HFFc6 (cell line): ENCODE measurements around the gene RAB8B. TPM values are rescaled to one million over a fixed set of nuclear protein-coding genes. Genes with fewer than 3 reads are reported as not detected.

Source experiments
- DNase-seq: peaks from one replicate; pipeline ENCODE4 v3.0.0-alpha.2; 2018
- H3K27ac Mint-ChIP-seq: 2 replicates; pipeline ENCODE4 v1.8.0; 2020; ENCODE audit warnings: mild to moderate bottlenecking, mixed read lengths
- H3K27me3 Mint-ChIP-seq: 2 replicates; pipeline ENCODE4 v1.8.0; 2021; ENCODE audit warnings: mild to moderate bottlenecking, moderate library complexity, mixed read lengths; ENCODE audit not compliant: insufficient read depth
- H3K36me3 Mint-ChIP-seq: 2 replicates; pipeline ENCODE4 v1.8.0; 2021; ENCODE audit warnings: low read depth, mixed read lengths
- H3K4me1 Mint-ChIP-seq: 2 replicates; pipeline ENCODE4 v1.8.0; 2020; ENCODE audit warnings: low read depth, mixed read lengths
- H3K4me3 Mint-ChIP-seq: 2 replicates; pipeline ENCODE4 v1.8.0; 2020; ENCODE audit warnings: mild to moderate bottlenecking, moderate library complexity, mixed read lengths
- H3K9me3 Mint-ChIP-seq: 2 replicates; pipeline ENCODE4 v1.8.0; 2020; ENCODE audit warnings: mild to moderate bottlenecking, mixed read lengths
- CTCF ChIP-seq: fragments of 200-600 bp; sonication (generic); IDR thresholded peaks from 2 replicates; pipeline ENCODE4 v1.5.0; 2021; ENCODE audit warnings: antibody characterized with exemption, mild to moderate bottlenecking
- total RNA-seq, 6 experiments: library from RNA; stranded (reverse); fragmentation: NEBNext Ultra II Directional; extraction: Animal tissue kit (Norgen Biotek cat#: 25700); gene quantifications; 2 replicates in 1 of 6; 3 replicates in 5 of 6; pipeline ENCODE4 v1.2.3, GENCODE V29; 2021

The RAB8B gene
- total RNA-seq, 6 experiments from 2014 or later = 24.7 to 38.4 (median 33.2) TPM

GRCh38 chr15:63181648-63182047, 7.8 kb upstream of the RAB8B start:
- Mint-ChIP-seq H3K27me3 (no peaks in the 10 kb centered on the region; the same call in 1 of the 2 replicates), H3K27ac (no peak overlapping the region), H3K9me3 (no peaks in the 10 kb centered on the region), H3K4me3 (no peak overlapping the region), H3K4me1 (peaks cover 44% of the 10 kb centered on the region), H3K36me3 (no peaks in the 10 kb centered on the region)
- no peak for TF ChIP-seq CTCF
- DNase-seq = no peak

- no peak for TF ChIP-seq CTCF
- Mint-ChIP-seq H3K27ac (peak overlapping the region; percentile 75), H3K4me3 (no peak overlapping the region; the same call in 1 of the 2 replicates), H3K27me3 (peaks cover 2% of the 10 kb centered on the region; the same call in 1 of the 2 replicates), H3K9me3 (no peaks in the 10 kb centered on the region), H3K36me3 (no peaks in the 10 kb centered on the region), H3K4me1 (peaks cover 50% of the 10 kb centered on the region)
- DNase-seq = no peak
Observed at GRCh38 chr15:63185206-63185605, 4.2 kb upstream of the RAB8B start.

GRCh38 chr15:63186065-63186464, 3.3 kb upstream of the RAB8B start:
- H3K36me3 Mint-ChIP-seq = no peaks in the 10 kb centered on the region
- H3K27me3 Mint-ChIP-seq = peaks cover 2% of the 10 kb centered on the region; the same call in 1 of the 2 replicates
- H3K9me3 Mint-ChIP-seq = no peaks in the 10 kb centered on the region
- H3K27ac Mint-ChIP-seq = peak overlapping the region; percentile 86
- DNase-seq = peak; percentile 72
- H3K4me1 Mint-ChIP-seq = peaks cover 58% of the 10 kb centered on the region
- peak overlapping the region; percentile 49 for H3K4me3 Mint-ChIP-seq
- TF ChIP-seq CTCF = no peak

GRCh38 chr15:63187589-63188226, 1.7 kb upstream of the RAB8B start:
- peaks cover 4% of the 10 kb centered on the region for H3K36me3 Mint-ChIP-seq
- peaks cover 2% of the 10 kb centered on the region for H3K27me3 Mint-ChIP-seq
- no peak overlapping the region for H3K4me3 Mint-ChIP-seq
- no peak for DNase-seq
- H3K27ac Mint-ChIP-seq = no peak overlapping the region
- no peak for TF ChIP-seq CTCF
- no peaks in the 10 kb centered on the region for H3K9me3 Mint-ChIP-seq
- peaks cover 64% of the 10 kb centered on the region for H3K4me1 Mint-ChIP-seq

GRCh38 chr15:63188247-63188925, 1.0 kb upstream of the RAB8B start:
- Mint-ChIP-seq H3K27ac (peak overlapping the region; percentile 89), H3K27me3 (peaks cover 2% of the 10 kb centered on the region), H3K9me3 (no peaks in the 10 kb centered on the region), H3K36me3 (peaks cover 5% of the 10 kb centered on the region), H3K4me1 (peaks cover 65% of the 10 kb centered on the region), H3K4me3 (peak overlapping the region; percentile 90)
- TF ChIP-seq CTCF = no peak
- no peak for DNase-seq
